Lung (tissue), 12 donors: ENCODE data around the gene CKLF. TPM values are rescaled to one million over a fixed set of nuclear protein-coding genes. Genes with fewer than 3 reads are reported as not detected.
A peak's percentile ranks its signal among the peaks of the same experiment; 100 is the strongest.

Source experiments
- ATAC-seq: fragments of 200-7000 bp; cut with Tn5 transposase; one replicate; pipeline ENCODE4 v1.9.1; 2020; ENCODE audit warnings: moderate number of reproducible peaks; ENCODE audit not compliant: insufficient read depth, low FRiP score
- DNase-seq, 3 donors: peaks; one replicate each; pipeline ENCODE4 v3.0.0-alpha.2; 2013 to 2017
- H3K27ac ChIP-seq, 2 donors: one replicate each; pipeline ENCODE4 v1.5.1; 2013; ENCODE audit warnings: mild to moderate bottlenecking in 2 of 2, moderate library complexity in 2 of 2, control low read depth in 1 of 2, inconsistent platforms in 1 of 2, low read depth in 1 of 2, low read length in 1 of 2
- H3K27me3 ChIP-seq, 3 donors: one replicate each; pipeline ENCODE4 v1.5.1; 2013; ENCODE audit warnings: low read length in 2 of 3; ENCODE audit not compliant: control insufficient read depth in 3 of 3, insufficient read depth in 3 of 3
- H3K36me3 ChIP-seq, 4 donors: one replicate each; pipeline ENCODE4 v1.5.1; 2013; ENCODE audit warnings: low read length in 4 of 4, mild to moderate bottlenecking in 1 of 4, moderate library complexity in 1 of 4; ENCODE audit not compliant: control insufficient read depth in 4 of 4, insufficient read depth in 4 of 4
- H3K4me1 ChIP-seq, 5 donors: one replicate each; pipeline ENCODE4 v1.5.1; 2013; ENCODE audit warnings: low read length in 5 of 5, mild to moderate bottlenecking in 2 of 5, moderate library complexity in 1 of 5; ENCODE audit not compliant: control insufficient read depth in 5 of 5, insufficient read depth in 5 of 5
- H3K4me3 ChIP-seq: one replicate; pipeline ENCODE4 v1.5.1; 2013; ENCODE audit warnings: mild to moderate bottlenecking, control low read depth, moderate library complexity
- H3K9ac ChIP-seq, 2 donors: one replicate each; pipeline ENCODE4 v1.5.1; 2013; ENCODE audit warnings: low read length in 2 of 2, control low read depth in 1 of 2; ENCODE audit not compliant: insufficient read depth in 1 of 2
- H3K9me3 ChIP-seq, 4 donors: one replicate each; pipeline ENCODE4 v1.5.1; 2013; ENCODE audit warnings: low read length in 3 of 4, mild to moderate bottlenecking in 1 of 4, moderate library complexity in 1 of 4; ENCODE audit not compliant: control insufficient read depth in 4 of 4, insufficient read depth in 3 of 4
- WGBS, 2 donors: extraction: QIAGEN DNeasy Blood & Tissue Kit; methylation state at CpG; one replicate each; pipeline ENCODE4 v1.1.7; 2013; 5-methylcytosine and 5-hydroxymethylcytosine counted together
- polyA plus RNA-seq, 2 donors: library from polyadenylated mRNA; stranded (reverse); fragments of 200-250 nt; gene quantifications; one replicate each; pipeline ENCODE4 v1.2.1, GENCODE V29; 2013
- total RNA-seq, 2 donors: library from RNA; depleted of rRNA in 1 of 2; stranded (reverse); fragments of >200 nt in 1 of 2; gene quantifications; one replicate each; pipeline ENCODE4 v1.2.1, GENCODE V29; 2014 to 2021
- TF ChIP-seq, protein P1 (sequence below): IDR thresholded peaks from 2 replicates; pipeline ENCODE4 v1.5.1; 2012; ENCODE audit warnings: mild to moderate bottlenecking; ENCODE audit errors: control extremely low read depth, extremely low read depth
- donor health status: control.
- donor health status: control.
- donor health status: Bipolar disorder and iron deficiency.
- donor health status: healthy.
- donor health status: DM: yes; HTN: yes; CAD: no.

Gene CKLF
- total and polyA plus RNA-seq, 4 donors: 43.1 to 133 (median 46.2) TPM

GRCh38 chr16:66578651-66579531, 26.5 kb downstream of the CKLF start, which contains the start of gene CMTM2:
Gene CMTM2, plus strand, starts transcription at chr16:66579463. Its CDS starts 145 bp downstream, at chr16:66579608.
- WGBS, 2 donors: 13 to 20% methylated on average over 77 of the region's 77 CpGs
- peaks cover 0 to 1% (median 0%) of the 10 kb centered on the region in 4 donors for H3K36me3 ChIP-seq
- H3K9me3 ChIP-seq: peaks cover 0 to 3% (median 0%) of the 10 kb centered on the region in 4 donors
- peak within 1 kb of the TSS; percentile 20 for H3K4me3 ChIP-seq
- peak; percentile 44 to 58 (median 55) for DNase-seq
- ATAC-seq: no peak
- peaks cover 0 to 17% (median 10%) of the 10 kb centered on the region in 5 donors for H3K4me1 ChIP-seq
- H3K27ac ChIP-seq: no peak within 1 kb of the TSS
- no peak within 1 kb of the TSS for H3K9ac ChIP-seq
- peaks cover 0 to 19% (median 15%) of the 10 kb centered on the region in 3 donors for H3K27me3 ChIP-seq
- TF ChIP-seq, protein P1, sequence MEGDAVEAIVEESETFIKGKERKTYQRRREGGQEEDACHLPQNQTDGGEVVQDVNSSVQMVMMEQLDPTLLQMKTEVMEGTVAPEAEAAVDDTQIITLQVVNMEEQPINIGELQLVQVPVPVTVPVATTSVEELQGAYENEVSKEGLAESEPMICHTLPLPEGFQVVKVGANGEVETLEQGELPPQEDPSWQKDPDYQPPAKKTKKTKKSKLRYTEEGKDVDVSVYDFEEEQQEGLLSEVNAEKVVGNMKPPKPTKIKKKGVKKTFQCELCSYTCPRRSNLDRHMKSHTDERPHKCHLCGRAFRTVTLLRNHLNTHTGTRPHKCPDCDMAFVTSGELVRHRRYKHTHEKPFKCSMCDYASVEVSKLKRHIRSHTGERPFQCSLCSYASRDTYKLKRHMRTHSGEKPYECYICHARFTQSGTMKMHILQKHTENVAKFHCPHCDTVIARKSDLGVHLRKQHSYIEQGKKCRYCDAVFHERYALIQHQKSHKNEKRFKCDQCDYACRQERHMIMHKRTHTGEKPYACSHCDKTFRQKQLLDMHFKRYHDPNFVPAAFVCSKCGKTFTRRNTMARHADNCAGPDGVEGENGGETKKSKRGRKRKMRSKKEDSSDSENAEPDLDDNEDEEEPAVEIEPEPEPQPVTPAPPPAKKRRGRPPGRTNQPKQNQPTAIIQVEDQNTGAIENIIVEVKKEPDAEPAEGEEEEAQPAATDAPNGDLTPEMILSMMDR: no peak

GRCh38 chr16:66580605-66581209, 28.3 kb downstream of the CKLF start:
- Histone ChIP-seq H3K9me3 (peaks cover 0 to 3% (median 0%) of the 10 kb centered on the region in 4 donors), H3K4me1 (peaks cover 0 to 21% (median 11%) of the 10 kb centered on the region in 5 donors), H3K27me3 (peaks cover 0 to 19% (median 15%) of the 10 kb centered on the region in 3 donors), H3K36me3 (peaks cover 0 to 1% (median 0%) of the 10 kb centered on the region in 4 donors), H3K4me3 (no peak overlapping the region), H3K27ac (no peak overlapping the region), H3K9ac (no peak overlapping the region)
- 88 to 93% methylated on average over 4 of the region's 4 CpGs for WGBS, 2 donors
- TF ChIP-seq, protein P1: no peak
- DNase-seq: no peak
- ATAC-seq: no peak

GRCh38 chr16:66581246-66581952, 29.0 kb downstream of the CKLF start:
- H3K36me3 ChIP-seq: peaks cover 0 to 1% (median 0%) of the 10 kb centered on the region in 4 donors
- H3K4me3 ChIP-seq: no peak overlapping the region
- peaks cover 0 to 19% (median 15%) of the 10 kb centered on the region in 3 donors for H3K27me3 ChIP-seq
- ATAC-seq: no peak
- TF ChIP-seq, protein P1: no peak
- no peak for DNase-seq
- WGBS, 2 donors: 90 to 94% methylated on average over 3 of the region's 3 CpGs
- H3K9me3 ChIP-seq: peaks cover 0 to 3% (median 0%) of the 10 kb centered on the region in 4 donors
- no peak overlapping the region for H3K9ac ChIP-seq
- no peak overlapping the region for H3K27ac ChIP-seq
- peaks cover 0 to 21% (median 12%) of the 10 kb centered on the region in 5 donors for H3K4me1 ChIP-seq
